ENCODE results near the gene GALNT2. TPM values are rescaled to one million over a fixed set of nuclear protein-coding genes. Genes with fewer than 3 reads are reported as not detected.

The GALNT2 gene
- total RNA-seq, 1 donor from 2014 or later = 129 TPM

- H3K27me3 ChIP-seq = no peaks in the 10 kb centered on the region
- H3K4me1 ChIP-seq = peaks cover 0 to 4% of the 10 kb centered on the region in 2 donors
- H3K9me3 ChIP-seq = no peaks in the 10 kb centered on the region
- no peak overlapping the region for H3K27ac ChIP-seq
- intact Hi-C loops (cut with DNase I) = no loop called here
- no peak for TF ChIP-seq CTCF (IDR thresholded peaks at IDR 0.05)
- peaks cover 0 to 8% of the 10 kb centered on the region in 2 donors for H3K36me3 ChIP-seq
- DNase-seq (ENCODE audit: low spot score in 2 of 2) = no peak
- no peak overlapping the region for H3K4me3 ChIP-seq
Measured at GRCh38 chr1:230199034-230199433, 132.0 kb downstream of the GALNT2 start.

- H3K9me3 ChIP-seq = no peaks in the 10 kb centered on the region
Measured at GRCh38 chr1:230199554-230199953, 132.5 kb downstream of the GALNT2 start.

GRCh38 chr1:230200276-230200675, 133.2 kb downstream of the GALNT2 start:
- Histone ChIP-seq H3K9me3 (no peaks in the 10 kb centered on the region), H3K4me3 (no peak overlapping the region), H3K4me1 (peaks cover 0 to 10% of the 10 kb centered on the region in 2 donors), H3K27me3 (no peaks in the 10 kb centered on the region), H3K36me3 (peaks cover 0 to 8% of the 10 kb centered on the region in 2 donors), H3K27ac (no peak overlapping the region)
- no peak for TF ChIP-seq CTCF (IDR thresholded peaks at IDR 0.05)
- intact Hi-C loops (cut with DNase I) = no loop called here
- no peak for DNase-seq (ENCODE audit: low spot score in 2 of 2)

More at GRCh38 chr1:230199554-230199953, 132.5 kb downstream of the GALNT2 start:
- peaks cover 0 to 5% of the 10 kb centered on the region in 2 donors for H3K4me1 ChIP-seq
- intact Hi-C loops (cut with DNase I) = no loop called here
- no peak for TF ChIP-seq CTCF (IDR thresholded peaks at IDR 0.05)
- peaks cover 0 to 8% of the 10 kb centered on the region in 2 donors for H3K36me3 ChIP-seq
- H3K27me3 ChIP-seq = no peaks in the 10 kb centered on the region
- H3K27ac ChIP-seq = no peak overlapping the region
- H3K4me3 ChIP-seq = no peak overlapping the region
- DNase-seq (ENCODE audit: low spot score in 2 of 2) = no peak

GRCh38 chr1:230201445-230201844, 134.4 kb downstream of the GALNT2 start:
- H3K27ac ChIP-seq = no peak overlapping the region
- peaks cover 0 to 8% of the 10 kb centered on the region in 2 donors for H3K36me3 ChIP-seq
- no peak for DNase-seq (ENCODE audit: low spot score in 2 of 2)
- intact Hi-C loops (cut with DNase I) = no loop called here
- no peak overlapping the region for H3K4me3 ChIP-seq
- TF ChIP-seq CTCF (IDR thresholded peaks at IDR 0.05) = no peak
- H3K4me1 ChIP-seq = peaks cover 0 to 19% of the 10 kb centered on the region in 2 donors
- H3K27me3 ChIP-seq = no peaks in the 10 kb centered on the region
- no peaks in the 10 kb centered on the region for H3K9me3 ChIP-seq

- Histone ChIP-seq H3K27me3 (no peaks in the 10 kb centered on the region), H3K4me1 (peaks cover 15 to 44% of the 10 kb centered on the region in 2 donors), H3K9me3 (no peaks in the 10 kb centered on the region), H3K36me3 (peaks cover 0 to 8% of the 10 kb centered on the region in 2 donors), H3K4me3 (no peak overlapping the region), H3K27ac (peak overlapping the region; percentile 49 to 73)
- intact Hi-C loops (cut with DNase I) = no loop called here
- no peak for TF ChIP-seq CTCF (IDR thresholded peaks at IDR 0.05)
- no peak for DNase-seq (ENCODE audit: low spot score in 2 of 2)
Measured at GRCh38 chr1:230204842-230205241, 137.8 kb downstream of the GALNT2 start.

GRCh38 chr1:230205719-230206198, 138.7 kb downstream of the GALNT2 start:
- H3K4me3 ChIP-seq = no peak overlapping the region
- H3K9me3 ChIP-seq = no peaks in the 10 kb centered on the region
- intact Hi-C loops (cut with DNase I) = no loop called here
- TF ChIP-seq CTCF (IDR thresholded peaks at IDR 0.05) = no peak
- peak overlapping the region; percentile 49 to 73 for H3K27ac ChIP-seq
- DNase-seq (ENCODE audit: low spot score in 2 of 2) = no peak
- peaks cover 0 to 8% of the 10 kb centered on the region in 2 donors for H3K36me3 ChIP-seq
- H3K4me1 ChIP-seq = peaks cover 15 to 53% of the 10 kb centered on the region in 2 donors
- no peaks in the 10 kb centered on the region for H3K27me3 ChIP-seq
